ENCODE measurements around the gene RADIL.
A peak's percentile ranks its signal among the peaks of the same experiment; 100 is the strongest.
"Not testable (repeated sequence)": the region's sequence is repeated elsewhere in the genome, so short reads cannot be mapped to it uniquely, and the experiment has no call there.

RADIL gene, protein sequence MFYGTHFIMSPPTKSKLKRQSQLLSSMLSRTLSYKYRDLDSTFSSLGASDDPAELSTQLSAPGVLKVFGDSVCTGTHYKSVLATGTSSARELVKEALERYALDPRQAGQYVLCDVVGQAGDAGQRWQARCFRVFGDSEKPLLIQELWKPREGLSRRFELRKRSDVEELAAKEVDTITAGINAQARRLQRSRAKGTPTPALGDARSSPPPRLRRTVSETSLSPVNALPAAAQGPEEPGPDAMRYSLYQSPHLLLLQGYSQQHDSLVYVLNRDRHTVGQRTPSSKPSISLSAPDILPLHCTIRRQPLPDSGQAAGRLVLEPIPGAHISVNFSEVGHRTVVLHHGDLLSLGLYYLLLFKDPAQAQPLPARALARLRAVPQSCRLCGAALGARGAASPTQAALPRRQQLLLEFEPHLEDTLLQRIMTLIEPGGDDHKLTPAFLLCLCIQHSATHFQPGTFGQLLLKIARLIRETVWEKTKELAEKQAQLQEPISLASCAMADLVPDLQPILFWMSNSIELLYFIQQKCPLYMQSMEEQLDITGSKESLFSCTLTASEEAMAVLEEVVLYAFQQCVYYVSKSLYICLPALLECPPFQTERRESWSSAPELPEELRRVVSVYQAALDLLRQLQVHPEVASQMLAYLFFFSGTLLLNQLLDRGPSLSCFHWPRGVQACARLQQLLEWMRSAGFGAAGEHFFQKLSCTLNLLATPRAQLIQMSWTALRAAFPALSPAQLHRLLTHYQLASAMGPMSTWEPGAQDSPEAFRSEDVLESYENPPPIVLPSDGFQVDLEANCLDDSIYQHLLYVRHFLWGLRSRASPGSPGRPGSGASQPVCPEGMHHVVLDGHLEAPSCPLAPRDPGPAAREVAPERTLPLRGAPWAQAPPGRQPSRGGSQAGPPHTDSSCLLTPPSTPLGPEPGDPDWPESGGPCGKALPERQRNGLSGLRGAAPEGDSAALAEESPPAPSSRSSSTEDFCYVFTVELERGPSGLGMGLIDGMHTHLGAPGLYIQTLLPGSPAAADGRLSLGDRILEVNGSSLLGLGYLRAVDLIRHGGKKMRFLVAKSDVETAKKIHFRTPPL

DNA sequence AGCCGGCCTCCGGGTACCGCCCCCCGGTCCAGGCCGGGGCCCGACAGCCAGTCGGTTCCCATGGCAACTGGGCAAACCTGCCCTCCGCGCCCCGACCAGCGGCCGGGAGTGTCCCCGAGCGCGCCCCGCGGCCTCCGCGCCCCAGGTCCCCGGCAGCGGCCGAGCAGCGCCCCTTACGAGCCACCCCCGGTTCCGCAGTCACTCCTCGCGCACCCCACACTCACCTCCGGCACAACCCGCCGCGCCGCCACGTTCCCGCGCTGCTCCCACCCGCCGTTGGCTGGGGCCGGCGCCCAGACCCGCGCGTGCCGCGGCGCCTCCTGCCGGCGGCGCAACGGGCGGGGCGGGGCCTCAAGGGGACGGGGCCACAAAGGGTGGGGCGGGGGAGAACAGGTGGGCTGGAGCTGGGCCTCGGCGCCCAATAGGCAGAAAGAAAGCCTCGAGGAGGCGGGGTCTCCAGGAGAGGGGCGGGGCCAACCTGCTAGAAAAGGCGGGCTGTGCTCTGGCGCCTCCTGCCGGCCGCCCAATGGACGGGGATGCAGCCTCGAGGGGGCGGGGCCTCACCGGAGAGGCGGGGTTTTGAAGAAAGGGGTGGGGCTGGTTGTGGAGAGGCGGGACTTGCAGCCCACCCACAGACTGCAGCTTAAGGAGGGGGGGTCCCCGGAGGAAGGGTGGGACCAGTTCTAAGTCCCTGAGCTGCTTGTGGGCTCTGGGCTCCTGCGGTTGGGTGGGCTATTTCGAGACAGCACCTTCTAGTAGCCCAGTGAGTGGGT is at the start of gene RADIL:
TSS of gene RADIL (minus strand) at position 345 of the 773 bp plus-strand sequence. CDS start 5,577 bp downstream, outside the sequence.
- DNase-seq (ENCODE audit: low read depth): peak; percentile 77

DNA sequence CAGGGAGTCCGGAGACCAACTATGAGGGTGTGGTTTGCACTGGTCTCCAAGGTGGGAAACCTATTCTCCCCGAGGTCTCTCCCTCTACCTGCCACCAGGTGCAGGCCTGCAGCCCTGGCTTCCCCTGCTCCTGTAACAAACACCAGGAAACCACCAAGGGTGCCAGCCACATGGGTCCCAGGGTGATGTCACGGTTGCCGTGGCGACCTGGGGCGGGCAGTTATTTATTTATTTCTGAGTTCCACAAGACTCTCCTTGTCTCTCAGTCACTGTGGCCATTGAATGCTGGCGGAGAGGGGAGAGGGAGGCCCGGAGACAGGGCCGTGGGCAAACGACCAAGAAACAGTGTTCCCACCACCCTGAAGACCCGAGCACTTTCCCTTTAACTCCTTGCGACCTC is 48.4 kb upstream of the RADIL start:
- no peak for DNase-seq (ENCODE audit: low read depth)

DNA sequence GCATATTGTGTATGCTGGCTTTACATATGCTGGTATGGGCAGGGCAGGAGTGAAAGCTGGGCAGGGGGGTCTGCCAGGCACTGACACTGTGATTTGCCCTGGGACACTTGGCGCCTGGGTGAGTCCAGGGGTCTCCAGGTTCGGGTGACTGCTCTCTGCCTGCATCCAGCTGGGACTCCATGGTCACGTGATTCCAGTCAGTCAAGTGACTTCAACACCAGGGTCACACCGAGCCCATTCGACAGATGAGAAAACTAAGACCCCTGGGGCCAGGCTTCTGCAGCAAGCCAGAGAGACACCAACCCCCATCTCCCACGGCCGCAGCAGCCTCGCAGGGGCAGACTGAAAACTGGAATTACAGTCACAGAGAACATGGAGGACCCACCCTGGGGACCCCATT is 45.5 kb upstream of the RADIL start:
- DNase-seq (ENCODE audit: low read depth): no peak

DNA sequence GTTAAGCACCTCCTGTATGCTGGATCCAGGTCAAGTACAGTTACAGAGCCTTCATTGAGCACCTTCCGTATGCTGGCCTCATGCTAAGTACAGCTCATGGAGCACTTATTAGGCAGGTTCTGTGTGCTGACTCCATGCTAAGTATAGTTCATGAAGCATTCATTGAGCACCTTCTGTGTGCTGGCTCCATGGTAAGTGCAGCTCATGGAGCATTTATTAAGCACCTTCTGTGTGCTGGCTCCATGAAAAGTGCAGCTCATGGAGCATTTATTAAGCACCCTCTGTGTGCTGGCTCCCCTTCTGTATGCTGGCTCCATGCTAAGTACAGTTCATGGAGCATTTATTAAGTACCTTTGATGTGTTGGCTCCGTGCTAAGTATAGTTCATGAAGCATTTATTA is 44.9 kb upstream of the RADIL start:
- DNase-seq (ENCODE audit: low read depth): no peak

DNA sequence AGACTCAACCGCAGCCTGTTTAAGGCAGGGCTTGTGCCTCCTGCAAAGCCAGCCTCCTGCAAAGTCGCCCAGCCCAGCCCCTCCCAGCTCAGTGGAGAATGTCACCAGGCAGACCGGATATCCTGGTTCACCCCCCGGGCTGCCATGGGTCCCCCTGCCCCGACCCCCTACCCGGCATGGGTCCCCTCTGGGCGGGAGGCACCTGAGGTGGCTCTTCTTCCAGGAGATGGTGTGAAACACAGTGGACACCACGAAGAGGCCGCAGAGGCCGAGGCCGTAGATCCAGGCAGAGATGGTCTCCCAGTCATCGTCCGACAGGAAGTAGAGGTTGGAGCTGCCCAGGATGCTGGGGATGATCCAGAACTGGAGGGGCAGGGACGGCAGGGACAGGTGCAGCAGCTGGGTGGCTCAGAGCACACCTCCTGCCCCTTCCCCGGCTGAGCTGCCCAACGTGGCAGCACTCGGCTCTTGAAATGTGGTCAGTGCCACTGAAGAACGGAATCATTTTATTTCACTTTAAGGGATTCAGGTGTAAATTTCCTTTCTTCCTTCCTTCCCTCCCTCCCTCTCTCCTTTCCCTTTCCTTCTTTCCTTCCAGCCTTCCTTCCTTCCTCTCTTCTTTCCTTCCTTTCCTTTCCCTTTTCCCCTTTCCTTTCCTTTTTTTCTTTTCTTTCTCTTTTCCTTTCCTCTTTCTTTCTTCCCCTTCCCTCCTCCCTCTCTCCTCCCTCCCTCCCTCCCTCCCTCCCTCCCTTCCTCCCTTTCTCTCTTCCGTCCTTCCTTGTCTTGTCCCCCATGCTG is 36.7 kb upstream of the RADIL start:
- DNase-seq (ENCODE audit: low read depth): no peak

DNA sequence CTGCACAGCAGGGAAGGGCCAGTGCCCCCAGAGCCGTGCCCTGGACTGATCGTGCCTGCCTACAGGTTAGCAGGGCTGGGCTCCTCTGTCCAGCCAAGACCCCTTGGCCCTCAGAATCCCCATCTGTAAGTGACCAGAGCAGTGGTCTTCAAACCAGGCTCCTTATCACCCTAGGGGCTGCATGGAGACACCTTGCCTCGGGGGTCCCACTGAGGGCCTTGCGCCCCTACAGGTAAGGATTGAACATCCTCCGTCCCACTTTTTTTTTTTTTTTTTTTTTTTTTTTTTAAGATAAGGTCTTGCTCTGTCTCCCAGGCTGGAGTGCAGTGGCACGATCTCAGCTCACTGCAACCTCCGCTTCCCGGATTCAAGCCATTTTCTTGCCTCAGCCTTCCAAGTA is 32.6 kb upstream of the RADIL start:
- no peak for DNase-seq (ENCODE audit: low read depth)

DNA sequence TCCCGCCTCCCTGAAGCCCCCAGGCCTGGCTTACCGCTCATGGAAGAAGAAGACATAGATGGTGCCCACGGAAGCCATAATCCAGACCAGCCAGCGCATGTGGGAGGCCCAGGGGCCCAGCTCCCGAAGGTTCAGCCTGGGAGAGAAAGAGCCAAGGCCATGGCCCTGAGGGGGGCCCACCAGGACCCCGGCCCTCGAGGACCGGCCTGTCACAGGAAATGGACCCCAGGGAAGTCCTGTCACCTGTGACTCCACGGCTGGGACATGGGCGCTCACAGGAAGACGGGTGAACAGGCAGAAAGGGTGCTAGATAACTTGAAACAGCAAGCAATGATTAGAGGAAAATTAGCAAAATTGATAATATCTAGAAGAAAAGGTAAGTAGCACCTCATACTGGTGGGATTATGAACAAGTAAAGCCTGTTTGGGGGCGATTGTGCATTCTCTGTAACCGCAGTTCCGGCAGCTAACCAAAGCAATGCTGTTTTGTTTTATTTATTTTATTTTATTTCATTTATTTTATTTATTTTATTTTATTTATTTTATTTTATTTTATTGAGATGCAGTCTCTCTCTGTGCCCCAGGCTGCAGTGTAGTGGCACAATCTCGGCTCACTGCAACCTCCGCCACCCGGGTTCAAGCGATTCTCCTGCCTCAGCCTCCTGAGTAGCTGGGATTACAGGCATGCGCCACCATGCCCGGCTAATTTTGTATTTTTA is 27.8 kb upstream of the RADIL start:
- DNase-seq (ENCODE audit: low read depth): no peak

DNA sequence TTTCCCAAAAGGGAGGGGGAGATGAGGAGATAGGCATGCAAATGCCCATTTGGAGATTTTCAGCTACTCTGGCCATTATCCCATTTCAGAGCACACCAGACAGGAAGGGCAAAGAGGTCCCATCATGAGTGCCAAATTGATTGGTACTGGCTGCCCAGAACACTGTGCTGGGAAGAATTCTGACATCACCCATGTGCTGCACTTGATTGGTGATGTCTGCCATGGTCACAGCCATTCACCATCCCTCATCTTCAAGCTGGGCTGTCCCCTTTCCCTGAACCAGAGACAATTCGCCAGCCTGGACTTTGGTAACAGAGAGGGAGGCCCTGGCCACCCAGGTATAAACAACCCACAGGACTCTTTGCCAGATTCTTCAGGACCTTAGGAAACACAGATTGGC is 23.2 kb upstream of the RADIL start:
- DNase-seq (ENCODE audit: low read depth): no peak

DNA sequence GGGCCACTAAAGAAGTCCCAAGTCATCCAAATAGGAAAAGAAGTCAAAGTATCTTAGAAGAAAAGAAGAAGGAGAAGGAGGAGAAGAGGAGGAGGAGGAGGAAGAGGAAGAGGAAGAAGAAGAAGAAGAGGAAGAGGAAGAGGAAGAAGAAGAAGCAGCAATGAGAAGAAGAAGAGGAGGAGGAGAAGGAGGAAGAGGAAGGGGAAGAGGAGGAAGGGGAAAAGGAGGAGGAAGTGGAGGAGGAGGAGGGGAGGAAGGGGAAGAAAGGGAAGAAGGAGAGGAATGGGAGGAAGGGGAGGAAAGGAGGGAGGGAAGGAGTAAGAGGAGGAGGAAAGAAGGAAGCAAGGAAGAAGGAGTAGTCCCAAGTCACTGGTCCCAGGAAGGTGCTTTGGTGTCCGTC is 21.7 kb upstream of the RADIL start:
- no peak for DNase-seq (ENCODE audit: low read depth)

DNA sequence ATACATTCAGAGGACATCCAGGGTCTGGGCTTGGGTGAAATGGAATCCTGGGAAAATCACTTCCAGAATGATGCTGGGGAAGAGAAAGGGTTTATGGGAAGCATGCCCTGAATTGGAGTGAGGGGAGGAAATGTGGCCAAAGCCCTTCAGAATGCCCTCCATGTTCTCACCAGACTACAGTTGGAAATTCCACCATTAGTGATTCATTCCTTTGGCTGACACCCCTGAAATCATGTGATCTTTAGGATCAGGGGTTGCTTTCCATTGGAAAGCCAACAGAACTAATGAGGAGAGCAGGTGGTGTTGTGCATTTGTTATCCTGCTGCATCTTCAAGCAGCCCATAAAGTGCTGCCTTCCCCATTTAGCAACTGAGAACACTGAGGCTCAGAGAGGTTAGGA is 20.8 kb upstream of the RADIL start:
- DNase-seq (ENCODE audit: low read depth): no peak

DNA sequence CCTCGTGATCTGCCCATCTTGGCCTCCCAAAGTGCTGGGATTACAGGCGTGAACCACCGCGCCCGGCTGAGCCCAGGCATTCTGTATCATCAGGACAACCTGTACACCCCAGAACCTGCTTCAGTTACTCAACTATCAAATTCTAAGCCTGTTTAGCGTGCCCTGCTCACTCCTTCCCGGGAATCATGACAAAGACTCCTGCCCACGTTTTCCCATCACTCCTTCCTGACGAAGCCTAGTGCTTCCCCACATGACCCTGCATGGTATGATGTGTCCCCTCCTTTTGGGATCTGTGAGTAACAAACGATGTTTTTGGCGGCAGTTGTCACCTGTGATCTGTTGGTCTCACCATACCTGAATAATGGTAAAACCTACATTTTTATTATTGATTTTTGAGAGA is 12.2 kb upstream of the RADIL start:
- DNase-seq (ENCODE audit: low read depth): no peak

DNA sequence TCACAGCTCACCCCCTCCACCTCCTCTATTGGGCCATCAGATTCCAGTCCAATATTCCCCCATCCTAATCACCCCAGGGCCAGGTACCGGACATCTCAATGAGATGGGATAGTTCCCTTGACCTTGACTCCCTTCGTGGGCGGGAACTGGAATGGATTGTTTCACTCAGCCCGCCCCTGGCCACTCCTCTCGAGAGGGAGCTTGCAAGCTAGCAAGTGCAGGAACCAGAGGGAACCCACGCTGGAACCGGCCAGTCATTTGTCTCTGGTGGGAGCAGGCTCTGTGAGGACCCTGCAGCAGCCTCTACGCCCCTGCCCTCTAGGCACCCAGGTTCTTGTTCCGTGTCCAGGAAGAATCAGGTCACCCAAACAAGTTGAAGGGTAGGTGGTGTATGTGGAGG is 11.0 kb upstream of the RADIL start:
- DNase-seq (ENCODE audit: low read depth): no peak

DNA sequence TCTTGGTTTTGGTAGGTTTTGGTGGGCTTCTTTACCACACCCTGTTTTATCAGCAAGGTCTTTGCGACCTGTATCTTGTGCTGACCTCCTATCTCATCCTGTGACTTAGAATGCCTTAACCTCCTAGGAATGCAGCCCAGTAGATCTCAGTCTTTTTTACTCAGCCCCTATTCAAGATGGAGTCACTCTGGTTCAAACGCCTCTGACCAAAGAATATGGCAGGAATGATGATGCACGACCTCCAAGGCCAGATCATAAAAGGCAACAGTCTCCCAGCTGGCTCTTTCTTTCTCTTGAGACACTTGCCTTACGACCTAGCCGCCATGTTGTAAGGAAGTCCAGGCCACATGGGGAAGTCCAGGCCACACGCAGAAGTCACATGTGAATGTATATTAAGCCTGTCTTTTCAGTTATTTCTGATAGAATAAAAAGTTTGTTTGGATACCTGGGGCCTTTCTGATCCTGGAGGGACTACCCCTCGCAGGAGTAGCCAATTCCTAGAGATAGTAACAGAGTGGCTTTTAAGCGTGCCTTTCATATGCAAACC is 10.5 kb upstream of the RADIL start:
- DNase-seq (ENCODE audit: low read depth): no peak

DNA sequence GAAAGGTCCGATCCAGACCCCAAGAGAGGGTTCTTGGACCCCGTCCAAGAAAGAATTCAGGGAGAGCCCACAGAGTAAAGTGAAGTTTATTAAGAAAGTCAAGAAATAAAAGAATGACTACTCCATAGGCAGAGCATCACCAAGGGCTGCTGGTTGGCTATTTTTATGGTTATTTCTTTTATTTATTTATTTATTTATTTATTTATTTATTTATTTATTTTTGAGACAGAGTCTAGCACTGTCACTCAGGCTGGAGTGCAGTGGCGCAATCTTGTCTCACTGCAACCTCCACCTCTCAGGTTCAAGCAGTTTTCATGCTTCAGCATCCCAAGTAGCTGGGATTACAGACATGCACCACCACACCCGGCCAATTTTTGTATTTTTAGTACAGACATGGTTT is 9.7 kb upstream of the RADIL start:
- DNase-seq (ENCODE audit: low read depth): not testable (repeated sequence)

DNA sequence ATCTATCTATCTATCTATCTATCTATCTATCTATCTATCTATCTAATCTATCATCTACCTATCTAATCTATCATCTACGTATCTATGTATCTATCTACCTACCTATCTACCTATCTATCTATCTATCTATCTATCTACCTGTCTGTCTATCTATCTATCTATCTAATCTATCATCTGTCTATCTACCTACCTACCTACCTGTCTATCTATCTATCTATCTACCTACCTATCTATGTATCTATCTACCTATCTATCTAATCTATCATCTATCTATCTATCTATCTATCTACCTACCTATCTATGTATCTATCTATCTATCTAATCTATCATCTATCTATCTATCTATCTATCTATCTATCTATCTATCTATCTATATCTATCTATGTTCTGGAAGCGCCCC is 8.0 kb upstream of the RADIL start:
- not testable (repeated sequence) for DNase-seq (ENCODE audit: low read depth)

DNA sequence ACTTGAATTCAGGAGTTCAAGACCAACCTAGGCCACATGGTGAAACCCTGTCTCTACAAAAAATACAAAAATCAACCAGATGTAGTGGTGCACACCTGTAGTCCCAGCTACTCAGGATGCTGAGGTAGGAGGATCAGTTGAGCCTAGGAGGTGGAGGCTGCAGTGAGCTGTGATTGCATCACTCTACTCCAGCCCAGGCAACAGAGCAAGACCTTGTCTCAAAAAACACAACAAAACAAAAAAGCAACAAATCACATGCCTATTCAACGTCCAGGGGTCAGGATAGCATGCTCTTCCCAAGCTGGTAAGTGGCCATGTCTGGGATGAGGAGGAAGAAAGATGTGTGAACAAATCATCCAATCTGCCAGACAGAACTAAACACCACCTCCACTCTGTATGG is 6.2 kb upstream of the RADIL start:
- no peak for DNase-seq (ENCODE audit: low read depth)

DNA sequence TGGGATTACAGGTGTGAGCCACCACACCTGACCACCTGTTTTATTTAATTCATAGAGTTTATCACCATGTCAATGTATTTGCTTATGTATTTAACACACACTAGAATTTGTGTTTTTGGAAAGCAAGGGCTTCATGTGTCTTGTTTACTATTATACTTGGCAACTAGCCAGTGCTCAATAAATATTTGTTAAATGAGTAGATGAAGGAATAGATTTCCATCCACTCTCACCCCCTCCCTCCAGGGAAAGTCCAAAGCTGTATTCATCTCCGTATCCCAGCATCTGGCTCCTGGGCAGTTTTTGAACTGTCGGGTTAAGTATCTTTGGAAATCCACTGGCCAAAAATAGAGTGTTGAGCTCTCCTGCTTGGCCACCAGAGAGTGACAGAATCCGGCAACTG is 4.6 kb upstream of the RADIL start:
- DNase-seq (ENCODE audit: low read depth): no peak

DNA sequence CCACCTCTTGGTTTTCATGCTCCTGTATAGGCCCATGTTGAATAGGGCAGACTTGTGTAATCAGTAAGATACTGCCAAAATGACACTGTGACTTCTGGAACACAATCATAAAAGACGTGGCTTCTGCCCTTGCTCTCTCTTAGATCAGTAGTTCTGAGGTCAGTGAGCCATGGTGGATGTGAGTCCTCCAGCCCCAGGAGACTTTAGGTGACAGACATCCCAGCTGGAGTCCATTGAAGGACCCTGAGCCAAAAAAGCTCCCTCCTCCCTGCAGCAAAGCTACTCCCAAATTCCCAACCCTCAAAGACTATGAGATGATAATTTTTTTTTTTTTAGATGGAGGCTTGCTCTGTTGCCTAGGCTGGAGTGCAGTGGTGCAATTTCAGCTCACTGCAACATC is 3.2 kb upstream of the RADIL start:
- no peak for DNase-seq (ENCODE audit: low read depth)

DNA sequence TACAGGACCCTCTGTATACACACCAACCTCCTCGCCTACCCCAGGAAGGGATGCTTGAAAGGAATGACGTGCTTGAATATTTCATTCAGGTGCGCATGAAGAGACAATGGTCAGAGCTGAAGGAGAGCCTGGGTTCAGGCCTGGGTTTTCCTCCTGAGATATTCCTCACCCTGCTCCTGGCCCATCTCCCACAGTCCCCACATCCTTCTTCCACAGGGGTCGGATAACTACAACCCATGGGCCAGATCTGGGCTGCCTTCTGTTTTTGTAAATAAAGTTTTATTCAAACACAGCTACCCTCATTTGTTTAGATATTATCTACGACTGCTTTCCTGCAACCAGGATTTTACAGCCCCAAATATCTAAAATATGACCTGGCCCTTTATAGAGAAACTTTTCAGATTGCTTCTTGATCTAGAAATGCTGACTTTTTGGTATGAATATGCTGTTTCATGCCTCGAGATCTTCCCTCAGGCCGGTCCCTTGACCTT is 1.8 kb upstream of the RADIL start:
- no peak for DNase-seq (ENCODE audit: low read depth)

DNA sequence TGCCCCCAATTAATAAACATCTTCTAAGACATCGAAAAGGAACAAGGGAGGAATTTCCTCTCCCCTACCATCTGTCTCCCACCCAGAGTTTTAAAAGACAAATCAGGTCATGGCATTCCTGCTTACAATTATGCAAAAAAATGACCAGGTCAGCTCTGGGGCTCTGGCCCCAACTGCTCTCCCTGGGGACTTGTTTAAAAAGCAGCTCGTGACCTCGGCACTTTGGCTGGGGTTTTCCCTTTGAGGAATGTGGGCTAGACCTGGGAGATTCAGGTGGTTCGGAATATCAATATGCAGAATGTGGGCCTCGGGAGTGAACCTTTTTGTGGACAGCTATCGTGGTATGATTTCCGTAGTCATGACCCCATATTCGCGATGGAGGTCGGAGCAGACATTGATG is 648 bp upstream of the RADIL start:
- no peak for DNase-seq (ENCODE audit: low read depth)

Data from stimulated activated CD4-positive, alpha-beta T cell treated with anti-CD3 and anti-CD28 coated beads, Interleukin-2, amount 100 ng/mL, for 4 hours (primary cell).